MCF 10A (cell line): ENCODE measurements around the gene RGS7BP. TPM values are rescaled to one million over a fixed set of nuclear protein-coding genes. Genes with fewer than 3 reads are reported as not detected.

Experiments used
- BruUV-seq: library from RNA; stranded (reverse); fragments of 400-500 nt; replicated peaks from 2 replicates; lab custom pipeline; 2021; lab: Mats Ljungman, UMichigan
- CTCF ChIA-PET: fragments of 300-600 bp; sonication (Branson Sonifier 250); formaldehyde crosslinking; extraction: SDS; loops from one replicate; lab custom pipeline; 2021; ENCODE audit warnings: antibody characterized with exemption, inconsistent platforms; lab: Yijun Ruan, JAX
- POLR2A ChIA-PET: fragments of 300-600, 350-650 bp; sonication (Branson Sonifier 250); formaldehyde crosslinking; extraction: SDS; loops from one replicate; lab custom pipeline; 2020; ENCODE audit warnings: antibody characterized with exemption, inconsistent platforms; lab: Yijun Ruan, JAX
- DNase-seq: peaks from one replicate; pipeline ENCODE4 v3.0.0-alpha.2; 2018; ENCODE audit not compliant: unreplicated experiment
- H3K27ac Mint-ChIP-seq: one replicate; pipeline ENCODE4 v1.8.0; 2022; ENCODE audit warnings: mild to moderate bottlenecking, low read depth, mixed read lengths; ENCODE audit not compliant: unreplicated experiment
- H3K27me3 Mint-ChIP-seq: one replicate; pipeline ENCODE4 v1.8.0; 2022; ENCODE audit warnings: mixed read lengths; ENCODE audit not compliant: insufficient read depth, unreplicated experiment
- H3K36me3 Mint-ChIP-seq: one replicate; pipeline ENCODE4 v1.8.0; 2022; ENCODE audit warnings: mild to moderate bottlenecking, moderate library complexity, mixed read lengths; ENCODE audit not compliant: insufficient read depth, unreplicated experiment
- H3K4me1 Mint-ChIP-seq: one replicate; pipeline ENCODE4 v1.8.0; 2022; ENCODE audit warnings: mixed read lengths; ENCODE audit not compliant: insufficient read depth, unreplicated experiment
- H3K4me3 Mint-ChIP-seq: one replicate; pipeline ENCODE4 v1.8.0; 2022; ENCODE audit warnings: mild to moderate bottlenecking, moderate library complexity, mixed read lengths; ENCODE audit not compliant: unreplicated experiment
- H3K9me3 Mint-ChIP-seq: one replicate; pipeline ENCODE4 v1.8.0; 2022; ENCODE audit warnings: mixed read lengths; ENCODE audit not compliant: unreplicated experiment
- intact Hi-C: fragments of 100-400 bp; cut with micrococcal nuclease; formaldehyde crosslinking; loops from 2 replicates; pipeline ENCODE4 v1.14.1; 2022
- total RNA-seq: library from RNA; stranded (reverse); gene quantifications from 2 replicates; pipeline ENCODE4 v1.2.3, GENCODE V29; 2022
- TF ChIP-seq, protein P1 (sequence below): fragments of 200-600 bp; IDR thresholded peaks from one replicate; pipeline ENCODE4 v1.8.0; 2022; ENCODE audit warnings: antibody characterized with exemption, mild to moderate bottlenecking; ENCODE audit not compliant: unreplicated experiment

Gene RGS7BP
- total RNA-seq, 1 experiment from 2014 or later: not detected

GRCh38 chr5:64603676-64604075 lies 97.9 kb downstream of the RGS7BP start:
- no peak overlapping the region for H3K4me3 Mint-ChIP-seq
- H3K27me3 Mint-ChIP-seq: peaks cover 16% of the 10 kb centered on the region
- intact Hi-C loops: no loop called here
- H3K9me3 Mint-ChIP-seq: no peaks in the 10 kb centered on the region
- no peak overlapping the region for H3K27ac Mint-ChIP-seq
- H3K4me1 Mint-ChIP-seq: no peaks in the 10 kb centered on the region
- POLR2A ChIA-PET: no interaction called here
- TF ChIP-seq, protein P1, sequence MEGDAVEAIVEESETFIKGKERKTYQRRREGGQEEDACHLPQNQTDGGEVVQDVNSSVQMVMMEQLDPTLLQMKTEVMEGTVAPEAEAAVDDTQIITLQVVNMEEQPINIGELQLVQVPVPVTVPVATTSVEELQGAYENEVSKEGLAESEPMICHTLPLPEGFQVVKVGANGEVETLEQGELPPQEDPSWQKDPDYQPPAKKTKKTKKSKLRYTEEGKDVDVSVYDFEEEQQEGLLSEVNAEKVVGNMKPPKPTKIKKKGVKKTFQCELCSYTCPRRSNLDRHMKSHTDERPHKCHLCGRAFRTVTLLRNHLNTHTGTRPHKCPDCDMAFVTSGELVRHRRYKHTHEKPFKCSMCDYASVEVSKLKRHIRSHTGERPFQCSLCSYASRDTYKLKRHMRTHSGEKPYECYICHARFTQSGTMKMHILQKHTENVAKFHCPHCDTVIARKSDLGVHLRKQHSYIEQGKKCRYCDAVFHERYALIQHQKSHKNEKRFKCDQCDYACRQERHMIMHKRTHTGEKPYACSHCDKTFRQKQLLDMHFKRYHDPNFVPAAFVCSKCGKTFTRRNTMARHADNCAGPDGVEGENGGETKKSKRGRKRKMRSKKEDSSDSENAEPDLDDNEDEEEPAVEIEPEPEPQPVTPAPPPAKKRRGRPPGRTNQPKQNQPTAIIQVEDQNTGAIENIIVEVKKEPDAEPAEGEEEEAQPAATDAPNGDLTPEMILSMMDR: no peak
- DNase-seq: no peak
- no peaks in the 10 kb centered on the region for H3K36me3 Mint-ChIP-seq
- BruUV-seq: no TSS peak
- CTCF ChIA-PET: interaction anchor here (1.3 to 12.4 kb wide), 2 partner anchors 8 to 372 kb away, joined by 4 to 332 read pairs; no protein-coding TSS in a partner anchor

DNA sequence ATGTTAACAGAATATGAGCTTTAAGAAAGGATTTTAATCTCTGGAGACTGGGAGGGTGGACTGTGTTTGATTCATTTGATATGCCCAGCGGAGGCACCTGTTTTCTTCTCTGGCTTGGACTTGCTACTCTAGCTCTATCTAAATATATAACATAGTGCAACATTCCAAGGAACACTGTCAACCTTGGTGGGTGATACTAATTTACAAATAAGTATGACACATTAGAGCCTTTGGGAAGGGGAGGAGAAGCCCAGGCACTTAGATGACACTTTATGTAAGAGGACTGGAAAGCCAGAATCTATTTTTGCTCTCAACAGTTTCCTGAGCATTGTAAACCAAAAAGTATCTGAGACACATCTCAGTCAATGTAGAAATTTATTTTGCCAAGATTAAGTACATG lies 101.1 kb downstream of the RGS7BP start:
- H3K27me3 Mint-ChIP-seq: peaks cover 16% of the 10 kb centered on the region
- no peak overlapping the region for H3K4me3 Mint-ChIP-seq
- H3K36me3 Mint-ChIP-seq: no peaks in the 10 kb centered on the region
- TF ChIP-seq, protein P1: no peak
- no peaks in the 10 kb centered on the region for H3K9me3 Mint-ChIP-seq
- DNase-seq: no peak
- H3K27ac Mint-ChIP-seq: no peak overlapping the region
- ChIA-PET CTCF (interaction anchor here (0.5 to 12.4 kb wide), 5 partner anchors 39 to 817 kb away, joined by 3 to 332 read pairs (median 3); no protein-coding TSS in a partner anchor), POLR2A (no interaction called here)
- intact Hi-C loops: no loop called here
- no peaks in the 10 kb centered on the region for H3K4me1 Mint-ChIP-seq
- BruUV-seq: no TSS peak

GRCh38 chr5:64612344-64612961 lies 106.6 kb downstream of the RGS7BP start:
- Mint-ChIP-seq H3K27ac (no peak overlapping the region), H3K4me1 (no peaks in the 10 kb centered on the region), H3K27me3 (peaks cover 33% of the 10 kb centered on the region), H3K9me3 (no peaks in the 10 kb centered on the region), H3K36me3 (no peaks in the 10 kb centered on the region), H3K4me3 (no peak overlapping the region)
- TF ChIP-seq, protein P1: peak; percentile 75
- intact Hi-C loops: loop anchor here (1.0 kb wide), 4 partner anchors 265 to 538 kb away; no protein-coding TSS in a partner anchor
- POLR2A ChIA-PET: interaction anchor here (0.6 to 1.3 kb wide), 3 partner anchors 73 to 386 kb away, joined by 3 read pairs; no protein-coding TSS in a partner anchor
- peak; percentile 71 for DNase-seq
- CTCF ChIA-PET: interaction anchor here (0.6 to 12.4 kb wide), 64 partner anchors 9 to 581 kb away, joined by 3 to 332 read pairs (median 4); no protein-coding TSS in a partner anchor
- BruUV-seq: no TSS peak

- H3K27ac Mint-ChIP-seq: no peak overlapping the region
- no peak overlapping the region for H3K4me3 Mint-ChIP-seq
- TF ChIP-seq, protein P1: no peak
- H3K36me3 Mint-ChIP-seq: no peaks in the 10 kb centered on the region
- intact Hi-C loops: no loop called here
- H3K4me1 Mint-ChIP-seq: no peaks in the 10 kb centered on the region
- CTCF ChIA-PET: interaction anchor here (0.9 to 1.2 kb wide), 2 partner anchors 269 to 468 kb away, joined by 3 to 4 read pairs; no protein-coding TSS in a partner anchor
- BruUV-seq: no TSS peak
- POLR2A ChIA-PET: no interaction called here
- H3K9me3 Mint-ChIP-seq: no peaks in the 10 kb centered on the region
- peaks cover 20% of the 10 kb centered on the region for H3K27me3 Mint-ChIP-seq
- no peak for DNase-seq
These were observed 110.1 kb downstream of the RGS7BP start for GRCh38 chr5:64615895-64616294.
